Endodermal cell (in vitro differentiated cells): ENCODE measurements around the gene HNRNPL. TPM values are rescaled to one million over a fixed set of nuclear protein-coding genes. Genes with fewer than 3 reads are reported as not detected.

ENCODE experiments used
- DNase-seq: peaks from one replicate; pipeline ENCODE4 v3.0.0-alpha.2; 2017
- H3K27ac ChIP-seq: 2 replicates; pipeline ENCODE4 v1.5.1; 2013; ENCODE audit warnings: mild to moderate bottlenecking, low read depth, low read length, moderate library complexity
- H3K27me3 ChIP-seq: 2 replicates; pipeline ENCODE4 v1.6.1; 2013; ENCODE audit warnings: mild to moderate bottlenecking, low read length, moderate library complexity; ENCODE audit not compliant: insufficient read depth, control insufficient read depth, poor library complexity, severe bottlenecking
- H3K36me3 ChIP-seq: 2 replicates; pipeline ENCODE4 v1.7.0; 2013; ENCODE audit warnings: mild to moderate bottlenecking, low read length, moderate library complexity; ENCODE audit not compliant: control insufficient read depth, insufficient read depth
- H3K4me1 ChIP-seq: one replicate; pipeline ENCODE4 v1.7.0; 2013; ENCODE audit warnings: low read length; ENCODE audit not compliant: control insufficient read depth, insufficient read depth
- H3K4me3 ChIP-seq: 2 replicates; pipeline ENCODE4 v1.5.1; 2013; ENCODE audit warnings: mild to moderate bottlenecking, low read length, moderate library complexity
- H3K9ac ChIP-seq: 2 replicates; pipeline ENCODE4 v1.6.1; 2013; ENCODE audit warnings: mild to moderate bottlenecking, low read length, moderate library complexity; ENCODE audit not compliant: poor library complexity, severe bottlenecking; ENCODE audit errors: extremely low read depth
- H3K9me3 ChIP-seq: 2 replicates; pipeline ENCODE4 v1.6.1; 2013; ENCODE audit warnings: mild to moderate bottlenecking, low read length, moderate library complexity; ENCODE audit not compliant: control insufficient read depth
- H3K27ac Mint-ChIP-seq: 2 replicates; pipeline ENCODE4 v1.8.0; 2020; ENCODE audit warnings: mixed read lengths
- H3K27me3 Mint-ChIP-seq: 2 replicates; pipeline ENCODE4 v1.8.0; 2021; ENCODE audit warnings: mild to moderate bottlenecking, mixed read lengths; ENCODE audit not compliant: insufficient read depth
- H3K36me3 Mint-ChIP-seq: 2 replicates; pipeline ENCODE4 v1.8.0; 2020; ENCODE audit warnings: low read depth, mixed read lengths
- H3K4me1 Mint-ChIP-seq: 2 replicates; pipeline ENCODE4 v1.8.0; 2020; ENCODE audit warnings: mixed read lengths
- H3K4me3 Mint-ChIP-seq: 2 replicates; pipeline ENCODE4 v1.8.0; 2020; ENCODE audit warnings: mild to moderate bottlenecking, moderate library complexity, mixed read lengths
- H3K9me3 Mint-ChIP-seq: 2 replicates; pipeline ENCODE4 v1.8.0; 2020; ENCODE audit warnings: mild to moderate bottlenecking, mixed read lengths
- CTCF ChIP-seq: fragments of 200-600 bp; sonication (generic); conservative IDR thresholded peaks from 2 replicates; pipeline ENCODE4 v1.5.0; 2021; ENCODE audit warnings: antibody characterized with exemption, mild to moderate bottlenecking
- WGBS, 2 experiments: methylation state at CpG; one replicate each; pipeline versions ENCODE4 v1.1.5 to v1.1.7; 2013; ENCODE audit warnings: missing lambda C conversion rate in 2 of 2, mixed read lengths in 1 of 2; ENCODE audit not compliant: insufficient coverage in 1 of 2, insufficient read length in 1 of 2; 5-methylcytosine and 5-hydroxymethylcytosine counted together
- total RNA-seq, 2 donors: library from RNA; stranded (reverse); fragmentation: NEBNext Ultra II Directional in 1 of 2; extraction: Animal tissue kit (Norgen Biotek cat#: 25700) in 1 of 2; gene quantifications; 2 replicates in 1 of 2; 3 replicates in 1 of 2; pipeline ENCODE4 v1.2.1, GENCODE V29; 2021

HNRNPL gene
- total RNA-seq, 2 donors from 2014 or later = 607 to 646 TPM

- H3K9me3 Mint-ChIP-seq = no peaks in the 10 kb centered on the region
- H3K36me3 Mint-ChIP-seq = peaks cover 68% of the 10 kb centered on the region
- Histone ChIP-seq H3K36me3 (peaks cover 67% of the 10 kb centered on the region), H3K4me3 (no peak overlapping the region), H3K9ac (no peak overlapping the region), H3K9me3 (no peaks in the 10 kb centered on the region), H3K4me1 (no peaks in the 10 kb centered on the region), H3K27me3 (no peaks in the 10 kb centered on the region), H3K27ac (no peak overlapping the region)
- WGBS, 2 experiments = 98% methylated on average over 4 to 6 of the region's 6 CpGs
- no peaks in the 10 kb centered on the region for H3K4me1 Mint-ChIP-seq
- H3K27me3 Mint-ChIP-seq = no peaks in the 10 kb centered on the region
- peak; percentile 46 for DNase-seq
- H3K27ac Mint-ChIP-seq = peak overlapping the region; percentile 17
- H3K4me3 Mint-ChIP-seq = no peak overlapping the region
- no peak for TF ChIP-seq CTCF
Observed at GRCh38 chr19:38836983-38837626, 12.7 kb downstream of the HNRNPL start.

- Histone ChIP-seq H3K27me3 (no peaks in the 10 kb centered on the region), H3K4me1 (no peaks in the 10 kb centered on the region), H3K27ac (no peak overlapping the region), H3K9ac (no peak overlapping the region), H3K9me3 (no peaks in the 10 kb centered on the region), H3K36me3 (peaks cover 60% of the 10 kb centered on the region), H3K4me3 (no peak overlapping the region)
- Mint-ChIP-seq H3K9me3 (no peaks in the 10 kb centered on the region), H3K36me3 (peaks cover 61% of the 10 kb centered on the region), H3K4me3 (no peak overlapping the region), H3K4me1 (no peaks in the 10 kb centered on the region), H3K27ac (no peak overlapping the region), H3K27me3 (no peaks in the 10 kb centered on the region)
- DNase-seq = no peak
- WGBS, 2 experiments = 94 to 100% methylated on average over 2 to 7 of the region's 8 CpGs
- no peak for TF ChIP-seq CTCF
Observed at GRCh38 chr19:38836159-38836982, 13.4 kb downstream of the HNRNPL start.

- Histone ChIP-seq H3K4me1 (no peaks in the 10 kb centered on the region), H3K36me3 (peaks cover 48% of the 10 kb centered on the region), H3K9ac (no peak overlapping the region), H3K27me3 (no peaks in the 10 kb centered on the region), H3K4me3 (no peak overlapping the region), H3K27ac (no peak overlapping the region), H3K9me3 (no peaks in the 10 kb centered on the region)
- 98 to 100% methylated on average over 5 to 6 of the region's 6 CpGs for WGBS, 2 experiments
- Mint-ChIP-seq H3K9me3 (no peaks in the 10 kb centered on the region), H3K4me3 (no peak overlapping the region), H3K27ac (no peak overlapping the region), H3K4me1 (peaks cover 6% of the 10 kb centered on the region), H3K36me3 (peaks cover 56% of the 10 kb centered on the region), H3K27me3 (no peaks in the 10 kb centered on the region)
- no peak for TF ChIP-seq CTCF
- no peak for DNase-seq
Observed at GRCh38 chr19:38834590-38834989, 15.2 kb downstream of the HNRNPL start.
